Fibroblast of lung (primary cell): ENCODE measurements around the gene RNF19B. TPM values are rescaled to one million over a fixed set of nuclear protein-coding genes. Genes with fewer than 3 reads are reported as not detected.
A peak's percentile ranks its signal among the peaks of the same experiment; 100 is the strongest.

ENCODE experiments used
- DNase-seq, 2 donors: peaks; one replicate each; pipeline versions ENCODE4 v3.0.0 to v3.0.0-alpha.2; 2010; ENCODE audit warnings: low read depth in 2 of 2
- H2AFZ ChIP-seq: 2 replicates; pipeline ENCODE4 v1.5.1; 2012; ENCODE audit warnings: low read length, control low read depth, inconsistent platforms
- H3K27ac ChIP-seq: 2 replicates; pipeline ENCODE4 v1.5.1; 2011; ENCODE audit warnings: low read length, control low read depth; ENCODE audit not compliant: insufficient read depth
- H3K27me3 ChIP-seq: 2 replicates; pipeline ENCODE4 v1.5.1; 2011; ENCODE audit warnings: mild to moderate bottlenecking, low read length; ENCODE audit not compliant: control insufficient read depth, insufficient read depth
- H3K36me3 ChIP-seq: 2 replicates; pipeline ENCODE4 v1.5.1; 2011; ENCODE audit warnings: low read length; ENCODE audit not compliant: control insufficient read depth, insufficient read depth
- H3K4me1 ChIP-seq: 2 replicates; pipeline ENCODE4 v1.5.1; 2011; ENCODE audit warnings: low read length; ENCODE audit not compliant: control insufficient read depth, insufficient read depth; ENCODE audit errors: extremely low read depth
- H3K4me2 ChIP-seq: 2 replicates; pipeline ENCODE4 v1.5.1; 2011; ENCODE audit warnings: low read length, control low read depth; ENCODE audit not compliant: insufficient read depth; ENCODE audit errors: extremely low read depth
- H3K4me3 ChIP-seq, 4 experiments: fragments of 200-600 bp in 1 of 4; sonication (generic) in 1 of 4; replicated peaks in 1 of 4; 2 replicates each; pipeline ENCODE4 v1.5.1; 2011 to 2016; ENCODE audit warnings: low read length in 4 of 4, low read depth in 3 of 4, mild to moderate bottlenecking in 3 of 4, control low read depth in 2 of 4, inconsistent platforms in 1 of 4, mixed read lengths in 1 of 4; ENCODE audit not compliant: insufficient read depth in 1 of 4; ENCODE audit errors: control extremely low read depth in 1 of 4
- H3K79me2 ChIP-seq: 2 replicates; pipeline ENCODE4 v1.5.1; 2012; ENCODE audit warnings: mild to moderate bottlenecking, low read length, inconsistent platforms; ENCODE audit not compliant: control insufficient read depth, insufficient read depth
- H3K9ac ChIP-seq: 2 replicates; pipeline ENCODE4 v1.5.1; 2011; ENCODE audit warnings: mild to moderate bottlenecking, low read length, control low read depth; ENCODE audit not compliant: insufficient read depth
- H3K9me3 ChIP-seq: 2 replicates; pipeline ENCODE4 v1.5.1; 2012; ENCODE audit warnings: low read depth, low read length; ENCODE audit not compliant: control insufficient read depth, insufficient read depth
- H4K20me1 ChIP-seq: 2 replicates; pipeline ENCODE4 v1.5.1; 2011; ENCODE audit warnings: low read length; ENCODE audit not compliant: control insufficient read depth, insufficient read depth; ENCODE audit errors: extremely low read depth
- EZH2 ChIP-seq: IDR thresholded peaks from 2 replicates; pipeline ENCODE4 v1.5.1; 2012; ENCODE audit warnings: low read length, control low read depth, mild to moderate bottlenecking; ENCODE audit errors: missing control alignments
- polyA plus RNA-seq, 2 donors: library from polyadenylated mRNA; depleted of rRNA in 1 of 2; stranded (reverse) in 1 of 2; unstranded in 1 of 2; fragments of >200 nt; gene quantifications; 2 replicates each; pipeline ENCODE4 v1.2.1, GENCODE V29; 2011 to 2012; ENCODE audit warnings: missing spikeins in 1 of 2
- total RNA-seq: library from RNA; depleted of rRNA; stranded (reverse); fragments of >200 nt; gene quantifications from 2 replicates; pipeline ENCODE4 v1.2.1, GENCODE V29; 2014
- TF ChIP-seq, protein P1 (sequence below), 2 donors: IDR thresholded peaks in 1 of 2; conservative IDR thresholded peaks in 1 of 2; 1 replicate in 1 of 2; 2 replicates in 1 of 2; pipeline ENCODE4 v1.5.1; 2011 to 2012; ENCODE audit warnings: low read length in 2 of 2, control low read depth in 1 of 2, inconsistent platforms in 1 of 2, low read depth in 1 of 2, mild to moderate bottlenecking in 1 of 2

The RNF19B gene
- total and polyA plus RNA-seq, 2 donors (not counting 1 experiment from before 2014, with no cell fraction given) = 10.1 to 15.4 TPM

DNA sequence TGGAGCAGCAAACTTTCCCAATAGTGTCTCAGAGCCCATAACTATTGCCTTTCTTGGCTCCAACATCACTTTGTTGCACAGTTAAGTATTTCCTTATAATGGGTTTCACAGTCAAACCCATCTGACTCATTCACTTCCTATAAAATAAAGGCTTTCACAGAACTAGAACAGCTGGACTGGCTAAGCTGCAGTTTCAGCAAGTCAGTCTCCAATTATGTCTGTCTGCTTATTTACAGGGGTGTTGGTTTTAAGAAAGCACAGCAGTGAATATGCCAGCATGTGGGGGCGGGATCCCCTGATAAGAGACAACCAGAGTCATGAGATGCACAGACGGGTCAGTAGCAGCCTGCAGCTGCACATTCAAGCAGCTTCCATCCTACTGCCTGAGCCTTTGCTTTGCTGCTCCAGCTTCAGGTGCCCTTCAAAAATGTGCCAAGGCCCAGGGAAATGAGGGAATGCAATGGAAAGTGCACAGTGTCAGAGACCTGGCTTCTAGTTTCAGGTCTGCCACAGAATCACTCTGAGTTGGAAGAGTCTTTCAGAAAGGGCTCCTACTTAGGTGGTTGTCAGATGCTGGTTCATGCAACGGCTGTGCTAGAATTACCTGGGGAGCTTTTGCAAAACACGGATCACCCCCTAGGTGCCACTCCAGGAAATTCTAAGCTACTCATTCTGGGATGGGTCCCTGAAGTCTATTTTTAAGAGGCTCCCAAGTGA is 24.8 kb downstream of the RNF19B start:
- Histone ChIP-seq H3K79me2 (no peaks in the 10 kb centered on the region), H3K4me2 (no peak overlapping the region), H3K9me3 (no peaks in the 10 kb centered on the region), H4K20me1 (no peaks in the 10 kb centered on the region), H3K4me1 (peaks cover 11% of the 10 kb centered on the region), H2AFZ (no peak overlapping the region), H3K36me3 (peaks cover 7% of the 10 kb centered on the region), H3K27ac (no peak overlapping the region), H3K4me3 (no peak overlapping the region), H3K27me3 (no peaks in the 10 kb centered on the region), H3K9ac (no peak overlapping the region)
- TF ChIP-seq, protein P1, sequence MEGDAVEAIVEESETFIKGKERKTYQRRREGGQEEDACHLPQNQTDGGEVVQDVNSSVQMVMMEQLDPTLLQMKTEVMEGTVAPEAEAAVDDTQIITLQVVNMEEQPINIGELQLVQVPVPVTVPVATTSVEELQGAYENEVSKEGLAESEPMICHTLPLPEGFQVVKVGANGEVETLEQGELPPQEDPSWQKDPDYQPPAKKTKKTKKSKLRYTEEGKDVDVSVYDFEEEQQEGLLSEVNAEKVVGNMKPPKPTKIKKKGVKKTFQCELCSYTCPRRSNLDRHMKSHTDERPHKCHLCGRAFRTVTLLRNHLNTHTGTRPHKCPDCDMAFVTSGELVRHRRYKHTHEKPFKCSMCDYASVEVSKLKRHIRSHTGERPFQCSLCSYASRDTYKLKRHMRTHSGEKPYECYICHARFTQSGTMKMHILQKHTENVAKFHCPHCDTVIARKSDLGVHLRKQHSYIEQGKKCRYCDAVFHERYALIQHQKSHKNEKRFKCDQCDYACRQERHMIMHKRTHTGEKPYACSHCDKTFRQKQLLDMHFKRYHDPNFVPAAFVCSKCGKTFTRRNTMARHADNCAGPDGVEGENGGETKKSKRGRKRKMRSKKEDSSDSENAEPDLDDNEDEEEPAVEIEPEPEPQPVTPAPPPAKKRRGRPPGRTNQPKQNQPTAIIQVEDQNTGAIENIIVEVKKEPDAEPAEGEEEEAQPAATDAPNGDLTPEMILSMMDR (conservative IDR thresholded peaks at IDR 0.05 in 1 of 2, IDR thresholded peaks at IDR 0.05 in 1 of 2; ENCODE audit: low read depth in 1 of 2, low read length in 2 of 2) = no peak
- TF ChIP-seq EZH2 = no peak
- DNase-seq = peak; percentile 92 to 95

DNA sequence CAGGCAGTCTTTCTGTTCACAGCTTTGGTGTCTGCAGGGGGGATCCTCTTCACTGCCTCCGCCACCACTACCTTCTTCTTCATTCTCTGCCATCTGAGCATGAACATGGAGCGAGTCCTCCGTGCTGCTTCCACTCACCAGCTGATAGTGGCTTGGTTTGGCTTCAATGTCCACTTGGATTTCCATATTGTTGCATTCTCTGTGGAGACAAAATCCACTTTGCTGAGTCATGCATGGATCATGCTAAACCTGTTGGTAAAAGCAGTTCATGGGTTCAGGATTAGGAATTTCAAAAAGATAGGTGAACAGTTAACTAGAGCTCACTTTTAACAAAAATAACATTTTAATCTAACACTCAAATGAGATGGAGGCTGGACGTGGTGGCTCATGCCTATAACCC is 27.5 kb downstream of the RNF19B start:
- no peak overlapping the region for H3K4me3 ChIP-seq
- H3K9ac ChIP-seq = no peak overlapping the region
- H4K20me1 ChIP-seq = no peaks in the 10 kb centered on the region
- peaks cover 11% of the 10 kb centered on the region for H3K4me1 ChIP-seq
- peaks cover 7% of the 10 kb centered on the region for H3K36me3 ChIP-seq
- H3K79me2 ChIP-seq = no peaks in the 10 kb centered on the region
- no peaks in the 10 kb centered on the region for H3K9me3 ChIP-seq
- H3K4me2 ChIP-seq = no peak overlapping the region
- H2AFZ ChIP-seq = no peak overlapping the region
- DNase-seq = peak in 1 of 2 donors; percentile 28
- no peaks in the 10 kb centered on the region for H3K27me3 ChIP-seq
- no peak overlapping the region for H3K27ac ChIP-seq
- TF ChIP-seq, protein P1 (conservative IDR thresholded peaks at IDR 0.05 in 1 of 2, IDR thresholded peaks at IDR 0.05 in 1 of 2; ENCODE audit: low read depth in 1 of 2, low read length in 2 of 2) = no peak
- no peak for TF ChIP-seq EZH2

DNA sequence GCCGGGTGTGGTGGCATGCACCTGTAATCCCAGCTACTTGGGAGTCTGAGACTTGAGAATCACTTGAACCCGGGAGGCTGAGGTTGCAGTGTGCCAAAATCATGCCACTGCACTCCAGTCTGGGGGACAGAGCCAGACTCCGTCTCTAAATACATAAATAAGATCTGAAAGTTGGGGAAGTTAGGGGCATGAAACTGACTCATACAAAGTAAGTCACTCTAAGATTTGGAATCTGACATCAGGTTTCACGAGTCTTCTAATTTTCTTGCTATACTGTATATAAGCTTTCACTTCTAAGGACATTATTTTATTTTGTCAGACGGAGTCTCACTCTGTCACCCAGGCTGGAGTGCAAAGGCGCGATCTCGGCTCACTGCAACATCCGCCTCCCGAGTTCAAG is 30.1 kb downstream of the RNF19B start:
- no peaks in the 10 kb centered on the region for H3K79me2 ChIP-seq

More for the DNA sequence above, 30.1 kb downstream of the RNF19B start:
- Histone ChIP-seq H3K4me3 (no peak overlapping the region), H3K4me1 (peaks cover 3% of the 10 kb centered on the region), H3K4me2 (no peak overlapping the region), H3K36me3 (peaks cover 7% of the 10 kb centered on the region), H3K9me3 (no peaks in the 10 kb centered on the region), H3K27ac (no peak overlapping the region), H2AFZ (no peak overlapping the region), H4K20me1 (no peaks in the 10 kb centered on the region), H3K27me3 (no peaks in the 10 kb centered on the region), H3K9ac (no peak overlapping the region)
- TF ChIP-seq, protein P1 (conservative IDR thresholded peaks at IDR 0.05 in 1 of 2, IDR thresholded peaks at IDR 0.05 in 1 of 2; ENCODE audit: low read depth in 1 of 2, low read length in 2 of 2) = no peak
- no peak for TF ChIP-seq EZH2
- no peak for DNase-seq
